HCT116 (cell line): ENCODE data around the gene TCAP. TPM values are rescaled to one million over a fixed set of nuclear protein-coding genes. Genes with fewer than 3 reads are reported as not detected.
A peak's percentile ranks its signal among the peaks of the same experiment; 100 is the strongest.

Experiments used
- ATAC-seq: fragments of 200-7000 bp; cut with Tn5 transposase; 2 replicates; pipeline ENCODE4 v1.9.1; 2020; ENCODE audit warnings: mild to moderate bottlenecking, moderate library complexity
- BruUV-seq: library from RNA; stranded (reverse); fragments of 400-500 nt; replicated peaks from 2 replicates; lab custom pipeline; 2021; lab: Mats Ljungman, UMichigan
- CTCF ChIA-PET: fragments of 300-600 bp; sonication (Branson Sonifier 250); formaldehyde crosslinking; loops from one replicate; lab custom pipeline; 2021; ENCODE audit warnings: antibody characterized with exemption; lab: Charles Lee
- POLR2A ChIA-PET: fragments of 300-600, 350-600 bp; sonication (Branson Sonifier 250); formaldehyde crosslinking; loops from one replicate; lab custom pipeline; 2021; ENCODE audit warnings: antibody characterized with exemption; lab: Charles Lee
- RAD21 ChIA-PET, 2 experiments: fragments of 300-600 bp; sonication (Branson Sonifier 250); formaldehyde crosslinking; loops; one replicate each; lab custom pipeline; 2023; ENCODE audit warnings: low total read pairs in 2 of 2; ENCODE audit not compliant: uncharacterized antibody in 2 of 2, unreplicated experiment in 2 of 2, low non-redundant PET in 1 of 2; lab: Charles Lee
- DNase-seq: peaks from one replicate; pipeline ENCODE4 v3.0.0-alpha.2; 2010; ENCODE audit warnings: low read depth, low spot score
- H2AFZ ChIP-seq: fragments of 200-600 bp; shearing (Covaris generic), sonication (generic); 2 replicates; pipeline ENCODE4 v1.6.1; 2017; ENCODE audit warnings: low read depth, mixed run types, mixed read lengths, antibody characterized with exemption, low read length; ENCODE audit not compliant: poor library complexity, severe bottlenecking
- H3K27ac ChIP-seq: 2 replicates; pipeline ENCODE4 v1.5.1; 2012; ENCODE audit warnings: low read depth, low read length
- H3K27me3 ChIP-seq: fragments of 200-600 bp; sonication (generic); 2 replicates; pipeline ENCODE4 v1.6.1; 2016; ENCODE audit warnings: mixed run types, low read length, mixed read lengths; ENCODE audit not compliant: insufficient read depth
- H3K36me3 ChIP-seq, 2 experiments: fragments of 200-500 bp in 1 of 2; fragments of 200-600 bp in 1 of 2; sonication (Bioruptor generic) in 1 of 2; sonication (generic) in 1 of 2; 2 replicates each; pipeline versions ENCODE4 v1.5.1 to v1.6.1; 2014 to 2016; ENCODE audit warnings: low read length in 2 of 2, inconsistent platforms in 1 of 2, mixed read lengths in 1 of 2, mixed run types in 1 of 2; ENCODE audit not compliant: insufficient read depth in 2 of 2, control insufficient read depth in 1 of 2
- H3K4me1 ChIP-seq, 2 experiments: fragments of 200-600 bp in 1 of 2; sonication (generic) in 1 of 2; 2 replicates each; pipeline versions ENCODE4 v1.5.1 to v1.6.1; 2012 to 2017; ENCODE audit warnings: low read length in 2 of 2, inconsistent platforms in 1 of 2, mild to moderate bottlenecking in 1 of 2, mixed read lengths in 1 of 2, mixed run types in 1 of 2, moderate library complexity in 1 of 2; ENCODE audit not compliant: insufficient read depth in 2 of 2, control insufficient read depth in 1 of 2
- H3K4me2 ChIP-seq: fragments of 200-600 bp; sonication (generic); 2 replicates; pipeline ENCODE4 v1.6.1; 2017; ENCODE audit warnings: mixed run types, low read length, mixed read lengths
- H3K4me3 ChIP-seq, 2 experiments: fragments of 200-600 bp in 1 of 2; sonication (generic) in 1 of 2; replicated peaks in 1 of 2; 2 replicates each; pipeline ENCODE4 v1.5.1; 2011 to 2016; ENCODE audit warnings: low read length in 2 of 2, control low read depth in 1 of 2, low read depth in 1 of 2, mild to moderate bottlenecking in 1 of 2, mixed read lengths in 1 of 2, mixed run types in 1 of 2
- H3K79me2 ChIP-seq: fragments of 200-600 bp; sonication (generic); 2 replicates; pipeline ENCODE4 v1.6.1; 2017; ENCODE audit warnings: mild to moderate bottlenecking, mixed run types, low read length, moderate library complexity, mixed read lengths; ENCODE audit not compliant: insufficient read depth
- H3K9ac ChIP-seq: fragments of 200-600 bp; sonication (generic); 2 replicates; pipeline ENCODE4 v1.6.1; 2016; ENCODE audit warnings: low read length, mixed read lengths
- H3K9me2 ChIP-seq: fragments of 200-600 bp; sonication (generic), shearing (Covaris generic); 2 replicates; pipeline ENCODE4 v1.6.1; 2017; ENCODE audit warnings: mixed run types, mild to moderate bottlenecking, moderate library complexity; ENCODE audit not compliant: insufficient read depth
- H3K9me3 ChIP-seq, 2 experiments: fragments of 200-500 bp in 1 of 2; fragments of 200-600 bp in 1 of 2; sonication (Bioruptor generic) in 1 of 2; sonication (generic) in 1 of 2; 2 replicates each; pipeline ENCODE4 v1.6.1; 2014 to 2017; ENCODE audit warnings: low read length in 2 of 2, mixed read lengths in 2 of 2, inconsistent platforms in 1 of 2, low read depth in 1 of 2, mild to moderate bottlenecking in 1 of 2, mixed run types in 1 of 2, moderate library complexity in 1 of 2; ENCODE audit not compliant: control insufficient read depth in 1 of 2, insufficient read depth in 1 of 2
- H4K20me1 ChIP-seq: fragments of 200-600 bp; sonication (generic), shearing (Covaris generic); 2 replicates; pipeline ENCODE4 v1.6.1; 2017; ENCODE audit warnings: mixed run types, mild to moderate bottlenecking, moderate library complexity; ENCODE audit not compliant: insufficient read depth
- ATF3 ChIP-seq: IDR thresholded peaks from 2 replicates; pipeline ENCODE4 v1.6.1; 2012
- CBX3 ChIP-seq: IDR thresholded peaks from 2 replicates; pipeline ENCODE4 v1.6.1; 2012; ENCODE audit warnings: low read depth
- EGR1 ChIP-seq: IDR thresholded peaks from 2 replicates; pipeline ENCODE4 v1.6.1; 2012; ENCODE audit warnings: low read depth
- ELF1 ChIP-seq: IDR thresholded peaks from 2 replicates; pipeline ENCODE4 v1.6.1; 2012; ENCODE audit warnings: low read depth, borderline replicate concordance
- EZH2phosphoT487 ChIP-seq: fragments of 200-600 bp; IDR thresholded peaks from 2 replicates; pipeline ENCODE4 v1.6.1; 2018; ENCODE audit warnings: antibody characterized with exemption, borderline replicate concordance
- FOSL1 ChIP-seq: IDR thresholded peaks from 2 replicates; pipeline ENCODE4 v1.6.1; 2012; ENCODE audit warnings: low read depth
- JUND ChIP-seq: IDR thresholded peaks from 2 replicates; pipeline ENCODE4 v1.6.1; 2012
- POLR2AphosphoS5 ChIP-seq: IDR thresholded peaks from 2 replicates; pipeline ENCODE4 v1.6.1; 2011; ENCODE audit warnings: mild to moderate bottlenecking, low read depth, low read length, moderate library complexity
- SIN3A ChIP-seq: IDR thresholded peaks from 2 replicates; pipeline ENCODE4 v1.6.1; 2012; ENCODE audit warnings: low read depth
- SP1 ChIP-seq: IDR thresholded peaks from 2 replicates; pipeline ENCODE4 v1.6.1; 2012; ENCODE audit warnings: low read depth
- ZBTB33 ChIP-seq: IDR thresholded peaks from 2 replicates; pipeline ENCODE4 v1.6.1; 2011; ENCODE audit warnings: mild to moderate bottlenecking, low read length, moderate library complexity; ENCODE audit not compliant: insufficient replicate concordance; ENCODE audit errors: extremely low read depth
- intact Hi-C: fragments of 100-400 bp; cut with micrococcal nuclease; formaldehyde crosslinking; loops from 2 replicates; pipeline ENCODE4 v1.10.0; 2022
- total RNA-seq: library from RNA; stranded (reverse); gene quantifications from one replicate; pipeline ENCODE4 v1.2.1, GENCODE V29; 2021; ENCODE audit not compliant: unreplicated experiment
- TF ChIP-seq, protein P1 (sequence below): IDR thresholded peaks from 2 replicates; pipeline ENCODE4 v1.6.1; 2012; ENCODE audit warnings: low read depth

TCAP gene
- total RNA-seq, 1 experiment from 2014 or later: 1.5 TPM

GRCh38 chr17:39676198-39676819 lies 11.2 kb downstream of the TCAP start:
- TF ChIP-seq POLR2AphosphoS5: no peak
- no peak for TF ChIP-seq ATF3
- no peak for TF ChIP-seq FOSL1
- TF ChIP-seq ZBTB33: no peak
- BruUV-seq: no TSS peak
- H3K79me2 ChIP-seq: no peaks in the 10 kb centered on the region
- peaks cover 17 to 19% of the 10 kb centered on the region in 2 experiments; a peak in 2 of 4 replicates for H3K4me1 ChIP-seq
- ChIA-PET RAD21 (no interaction called here), POLR2A (interaction anchor here (1.5 kb wide), 1 partner anchor 12 kb away, joined by 3 read pairs; the partner anchor contains the start of gene PGAP3), CTCF (interaction anchor here (1.1 to 1.5 kb wide), 2 partner anchors 11 to 21 kb away, joined by 3 to 6 read pairs; partner anchors contain the start of gene TCAP)
- no peaks in the 10 kb centered on the region for H3K9me2 ChIP-seq
- H3K4me3 ChIP-seq: no peak overlapping the region
- no peaks in the 10 kb centered on the region for H4K20me1 ChIP-seq
- no peak overlapping the region for H3K27ac ChIP-seq
- no peak for DNase-seq
- H2AFZ ChIP-seq: no peak overlapping the region
- no peaks in the 10 kb centered on the region for H3K36me3 ChIP-seq
- intact Hi-C loops: no loop called here
- no peaks in the 10 kb centered on the region for H3K27me3 ChIP-seq
- no peak overlapping the region for H3K9ac ChIP-seq
- no peaks in the 10 kb centered on the region for H3K9me3 ChIP-seq
- H3K4me2 ChIP-seq: no peak overlapping the region
- ATAC-seq: peak; percentile 11; the same call in 1 of the 2 replicates

- no peak overlapping the region for H3K4me2 ChIP-seq
- H3K4me3 ChIP-seq: no peak overlapping the region
- POLR2A ChIA-PET: no interaction called here
- ATAC-seq (no peak), DNase-seq (no peak)
- H3K27me3 ChIP-seq: no peaks in the 10 kb centered on the region
- no peak overlapping the region for H3K27ac ChIP-seq
- CTCF ChIA-PET: no interaction called here
- H3K79me2 ChIP-seq: no peaks in the 10 kb centered on the region
- no peaks in the 10 kb centered on the region for H3K9me3 ChIP-seq
- H3K36me3 ChIP-seq: no peaks in the 10 kb centered on the region
- no peaks in the 10 kb centered on the region for H3K9me2 ChIP-seq
- H3K4me1 ChIP-seq: peaks cover 17 to 19% of the 10 kb centered on the region in 2 experiments; a peak in 2 of 4 replicates
- intact Hi-C loops: no loop called here
- no TSS peak for BruUV-seq
- RAD21 ChIA-PET: no interaction called here
- TF ChIP-seq, protein P1, sequence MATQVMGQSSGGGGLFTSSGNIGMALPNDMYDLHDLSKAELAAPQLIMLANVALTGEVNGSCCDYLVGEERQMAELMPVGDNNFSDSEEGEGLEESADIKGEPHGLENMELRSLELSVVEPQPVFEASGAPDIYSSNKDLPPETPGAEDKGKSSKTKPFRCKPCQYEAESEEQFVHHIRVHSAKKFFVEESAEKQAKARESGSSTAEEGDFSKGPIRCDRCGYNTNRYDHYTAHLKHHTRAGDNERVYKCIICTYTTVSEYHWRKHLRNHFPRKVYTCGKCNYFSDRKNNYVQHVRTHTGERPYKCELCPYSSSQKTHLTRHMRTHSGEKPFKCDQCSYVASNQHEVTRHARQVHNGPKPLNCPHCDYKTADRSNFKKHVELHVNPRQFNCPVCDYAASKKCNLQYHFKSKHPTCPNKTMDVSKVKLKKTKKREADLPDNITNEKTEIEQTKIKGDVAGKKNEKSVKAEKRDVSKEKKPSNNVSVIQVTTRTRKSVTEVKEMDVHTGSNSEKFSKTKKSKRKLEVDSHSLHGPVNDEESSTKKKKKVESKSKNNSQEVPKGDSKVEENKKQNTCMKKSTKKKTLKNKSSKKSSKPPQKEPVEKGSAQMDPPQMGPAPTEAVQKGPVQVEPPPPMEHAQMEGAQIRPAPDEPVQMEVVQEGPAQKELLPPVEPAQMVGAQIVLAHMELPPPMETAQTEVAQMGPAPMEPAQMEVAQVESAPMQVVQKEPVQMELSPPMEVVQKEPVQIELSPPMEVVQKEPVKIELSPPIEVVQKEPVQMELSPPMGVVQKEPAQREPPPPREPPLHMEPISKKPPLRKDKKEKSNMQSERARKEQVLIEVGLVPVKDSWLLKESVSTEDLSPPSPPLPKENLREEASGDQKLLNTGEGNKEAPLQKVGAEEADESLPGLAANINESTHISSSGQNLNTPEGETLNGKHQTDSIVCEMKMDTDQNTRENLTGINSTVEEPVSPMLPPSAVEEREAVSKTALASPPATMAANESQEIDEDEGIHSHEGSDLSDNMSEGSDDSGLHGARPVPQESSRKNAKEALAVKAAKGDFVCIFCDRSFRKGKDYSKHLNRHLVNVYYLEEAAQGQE: no peak
- TF ChIP-seq SIN3A (no peak), CBX3 (no peak), EGR1 (no peak), ATF3 (no peak), ELF1 (no peak), JUND (no peak), SP1 (no peak), EZH2phosphoT487 (no peak)
- H4K20me1 ChIP-seq: no peaks in the 10 kb centered on the region
- no peak overlapping the region for H2AFZ ChIP-seq
- H3K9ac ChIP-seq: no peak overlapping the region
These were observed 11.9 kb downstream of the TCAP start for GRCh38 chr17:39677072-39677471.
